Left cardiac atrium (tissue), 2 donors: ENCODE data around the gene RABGEF1. TPM values are rescaled to one million over a fixed set of nuclear protein-coding genes. Genes with fewer than 3 reads are reported as not detected.

Source experiments
- total RNA-seq, 2 donors: library from RNA; stranded (reverse); fragmentation: NEBNext Ultra II Directional; extraction: Animal tissue kit (Norgen Biotek cat#: 25700); gene quantifications; one replicate each; pipeline ENCODE4 v1.2.1, GENCODE V29; 2021
- donor health status: DM: no; HTN: yes; CAD: no; lungs with severe emphysema.
- donor health status: DM: yes; HTN: yes; CAD: no.

The RABGEF1 gene
- total RNA-seq, 2 donors from 2014 or later = 16.0 to 20.8 TPM

Other genes with a start within 250 kb of the RABGEF1 start
- gene KCTD7, start 111.9 kb upstream of the RABGEF1 start, total RNA-seq = 10 to 100 TPM in 1 of 2 donors, 1 to 10 TPM in 1; 9.2 to 11.3 TPM
- 10 to 100 TPM; 53.6 to 64.1 TPM for gene TMEM248, start 180.5 kb downstream of the RABGEF1 start, total RNA-seq